ENCODE data around the gene BCAP31.

- TF ChIP-seq POLR2A (IDR thresholded peaks at IDR 0.05) (no peak), CTCF (IDR thresholded peaks at IDR 0.05) (no peak)
Measured at GRCh38 chrX:153667281-153667955, 56.8 kb downstream of the BCAP31 start.

All from adrenal gland (tissue), 5 donors.